ENCODE data around the gene KRTAP10-4.
"Not testable (repeated sequence)": the region's sequence is repeated elsewhere in the genome, so short reads cannot be mapped to it uniquely, and the experiment has no call there.

KRTAP10-4 gene

DNA sequence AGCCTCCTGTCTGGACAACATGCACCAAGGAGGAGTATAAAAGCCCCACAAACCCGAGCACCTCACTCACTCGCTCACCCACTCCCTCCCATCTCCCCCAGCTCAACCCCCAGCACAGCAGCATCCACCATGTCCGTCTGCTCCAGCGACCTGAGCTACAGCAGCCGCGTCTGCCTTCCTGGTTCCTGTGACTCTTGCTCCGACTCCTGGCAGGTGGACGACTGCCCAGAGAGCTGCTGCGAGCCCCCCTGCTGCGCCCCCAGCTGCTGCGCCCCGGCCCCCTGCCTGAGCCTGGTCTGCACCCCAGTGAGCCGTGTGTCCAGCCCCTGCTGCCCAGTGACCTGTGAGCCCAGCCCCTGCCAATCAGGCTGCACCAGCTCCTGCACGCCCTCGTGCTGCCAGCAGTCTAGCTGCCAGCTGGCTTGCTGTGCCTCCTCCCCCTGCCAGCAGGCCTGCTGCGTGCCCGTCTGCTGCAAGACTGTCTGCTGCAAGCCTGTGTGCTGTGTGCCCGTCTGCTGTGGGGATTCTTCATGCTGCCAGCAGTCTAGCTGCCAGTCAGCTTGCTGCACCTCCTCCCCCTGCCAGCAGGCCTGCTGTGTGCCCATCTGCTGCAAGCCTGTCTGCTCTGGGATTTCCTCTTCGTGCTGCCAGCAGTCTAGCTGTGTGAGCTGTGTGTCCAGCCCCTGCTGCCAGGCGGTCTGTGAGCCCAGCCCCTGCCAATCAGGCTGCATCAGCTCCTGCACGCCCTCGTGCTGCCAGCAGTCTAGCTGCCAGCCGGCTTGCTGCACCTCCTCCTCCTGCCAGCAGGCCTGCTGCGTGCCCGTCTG lies at the start of gene KRTAP10-4:
Gene KRTAP10-4, plus strand, starts transcription at position 100 of the 827 bp plus-strand sequence. Its CDS starts 30 bp downstream, at position 130.
- H3K4me3 ChIP-seq (ENCODE audit: low read depth, low read length); DNase-seq (ENCODE audit: low read depth): not testable (repeated sequence)

- no peak for DNase-seq (ENCODE audit: low read depth)
- no peak overlapping the region for H3K4me3 ChIP-seq (ENCODE audit: low read depth, low read length)
- no peak for TF ChIP-seq CTCF (IDR thresholded peaks at IDR 0.05; ENCODE audit: low read depth, low read length, missing control alignments)
Measured at GRCh38 chr21:44524414-44525371, 48.8 kb upstream of the KRTAP10-4 start.

DNA sequence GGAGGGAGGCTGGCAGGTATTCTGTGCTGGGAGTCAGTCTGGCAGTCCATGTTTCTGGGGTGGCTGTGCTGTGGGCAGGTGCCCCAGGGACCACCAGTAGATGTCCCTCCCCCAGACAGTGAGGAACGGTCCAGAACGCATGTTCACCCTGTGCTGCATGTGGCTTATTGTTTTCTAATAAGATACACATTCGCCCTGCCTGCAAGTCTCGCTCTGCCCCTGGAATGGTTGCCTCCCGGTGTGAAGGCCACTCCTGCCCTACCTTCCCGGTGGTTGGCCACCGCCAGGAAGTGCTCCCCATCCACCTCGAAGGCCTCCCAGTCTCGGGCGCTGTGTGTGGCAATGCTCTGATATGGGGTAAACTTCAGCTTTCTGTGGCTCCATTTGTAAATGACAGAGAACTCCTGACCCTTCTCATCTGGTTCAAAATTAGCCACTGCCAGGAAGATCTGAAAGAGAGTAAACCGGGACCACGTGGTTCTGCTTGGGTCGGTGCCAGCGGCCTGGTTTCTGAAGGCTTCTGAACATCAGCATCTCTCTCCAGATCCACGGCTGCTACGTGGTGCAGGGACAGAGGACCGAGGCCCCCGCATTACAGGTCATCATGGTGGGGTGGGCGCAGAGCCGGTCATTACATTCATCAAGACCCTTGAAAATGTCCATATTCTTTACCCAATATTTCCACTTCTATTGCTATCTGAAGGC lies 48.0 kb upstream of the KRTAP10-4 start:
- no peak for TF ChIP-seq CTCF (IDR thresholded peaks at IDR 0.05; ENCODE audit: low read depth, low read length, missing control alignments)
- H3K4me3 ChIP-seq (ENCODE audit: low read depth, low read length): no peak overlapping the region
- no peak for DNase-seq (ENCODE audit: low read depth)

- H3K4me3 ChIP-seq (ENCODE audit: low read depth, low read length): no peak overlapping the region
- TF ChIP-seq CTCF (IDR thresholded peaks at IDR 0.05; ENCODE audit: low read depth, low read length, missing control alignments): no peak
- no peak for DNase-seq (ENCODE audit: low read depth)
Measured at GRCh38 chr21:44526096-44526997, 47.2 kb upstream of the KRTAP10-4 start.

GRCh38 chr21:44527156-44527982 lies 46.2 kb upstream of the KRTAP10-4 start:
- TF ChIP-seq CTCF (IDR thresholded peaks at IDR 0.05; ENCODE audit: low read depth, low read length, missing control alignments): no peak
- no peak overlapping the region for H3K4me3 ChIP-seq (ENCODE audit: low read depth, low read length)
- DNase-seq (ENCODE audit: low read depth): no peak

GRCh38 chr21:44527983-44528633 lies 45.4 kb upstream of the KRTAP10-4 start:
- no peak overlapping the region for H3K4me3 ChIP-seq (ENCODE audit: low read depth, low read length)
- no peak for TF ChIP-seq CTCF (IDR thresholded peaks at IDR 0.05; ENCODE audit: low read depth, low read length, missing control alignments)
- no peak for DNase-seq (ENCODE audit: low read depth)

Data from GM12864 (cell line).